Astrocyte (in vitro differentiated cells and primary cell): ENCODE results near the gene RPS6KA2. TPM values are rescaled to one million over a fixed set of nuclear protein-coding genes. Genes with fewer than 3 reads are reported as not detected.
A peak's percentile ranks its signal among the peaks of the same experiment; 100 is the strongest.
"Not testable (repeated sequence)": the region's sequence is repeated elsewhere in the genome, so short reads cannot be mapped to it uniquely, and the experiment has no call there.

Experiments used
- DNase-seq: peaks from one replicate; pipeline ENCODE4 v3.0.0-alpha.2; 2010; ENCODE audit warnings: low read depth
- FAIRE-seq: peaks from 2 replicates; lab custom pipeline; 2011; peaks lifted over from hg19 to GRCh38; lab: Jason Lieb, UNC
- H2AFZ ChIP-seq: 2 replicates; pipeline ENCODE4 v1.6.0; 2012; ENCODE audit warnings: low read depth, low read length, inconsistent platforms
- H3K27ac ChIP-seq: 2 replicates; pipeline ENCODE4 v1.5.1; 2011; ENCODE audit warnings: low read depth, low read length, inconsistent platforms
- H3K27me3 ChIP-seq: 2 replicates; pipeline ENCODE4 v1.6.0; 2011; ENCODE audit warnings: low read length, inconsistent platforms; ENCODE audit not compliant: insufficient read depth
- H3K36me3 ChIP-seq: 2 replicates; pipeline ENCODE4 v1.5.1; 2011; ENCODE audit warnings: low read length, inconsistent platforms; ENCODE audit not compliant: insufficient read depth
- H3K4me1 ChIP-seq: 2 replicates; pipeline ENCODE4 v1.5.1; 2011; ENCODE audit warnings: low read length, inconsistent platforms; ENCODE audit not compliant: insufficient read depth
- H3K4me2 ChIP-seq: 2 replicates; pipeline ENCODE4 v1.6.0; 2012; ENCODE audit warnings: low read length, inconsistent platforms
- H3K4me3 ChIP-seq: 2 replicates; pipeline ENCODE4 v1.5.1; 2011; ENCODE audit warnings: low read depth, mild to moderate bottlenecking, low read length, inconsistent platforms; ENCODE audit not compliant: insufficient read depth
- H3K79me2 ChIP-seq: 2 replicates; pipeline ENCODE4 v1.6.0; 2012; ENCODE audit warnings: mild to moderate bottlenecking, low read length, inconsistent platforms; ENCODE audit not compliant: insufficient read depth
- H3K9ac ChIP-seq: 2 replicates; pipeline ENCODE4 v1.6.0; 2012; ENCODE audit warnings: mild to moderate bottlenecking, low read length, inconsistent platforms
- H3K9me3 ChIP-seq: 2 replicates; pipeline ENCODE4 v1.5.1; 2012; ENCODE audit warnings: low read depth, mild to moderate bottlenecking, low read length, inconsistent platforms; ENCODE audit not compliant: insufficient read depth
- H4K20me1 ChIP-seq: 2 replicates; pipeline ENCODE4 v1.6.0; 2012; ENCODE audit warnings: low read length, inconsistent platforms; ENCODE audit not compliant: insufficient read depth
- H3K27ac Mint-ChIP-seq: one replicate; pipeline ENCODE4 v1.8.0; 2021; ENCODE audit warnings: mild to moderate bottlenecking, mixed read lengths; ENCODE audit not compliant: unreplicated experiment
- H3K27me3 Mint-ChIP-seq: one replicate; pipeline ENCODE4 v1.8.0; 2021; ENCODE audit warnings: low read depth, mixed read lengths; ENCODE audit not compliant: unreplicated experiment
- H3K36me3 Mint-ChIP-seq: one replicate; pipeline ENCODE4 v1.8.0; 2021; ENCODE audit warnings: low read depth, mixed read lengths; ENCODE audit not compliant: unreplicated experiment
- H3K4me1 Mint-ChIP-seq: one replicate; pipeline ENCODE4 v1.8.0; 2021; ENCODE audit warnings: low read depth, mixed read lengths; ENCODE audit not compliant: unreplicated experiment
- H3K4me3 Mint-ChIP-seq: one replicate; pipeline ENCODE4 v1.8.0; 2021; ENCODE audit warnings: mild to moderate bottlenecking, moderate library complexity, mixed read lengths; ENCODE audit not compliant: unreplicated experiment
- H3K9me3 Mint-ChIP-seq: one replicate; pipeline ENCODE4 v1.8.0; 2021; ENCODE audit warnings: mild to moderate bottlenecking, mixed read lengths; ENCODE audit not compliant: unreplicated experiment
- EZH2 ChIP-seq: IDR thresholded peaks from 2 replicates; pipeline ENCODE4 v1.6.1; 2012; ENCODE audit warnings: mild to moderate bottlenecking, low read length, inconsistent platforms; ENCODE audit not compliant: insufficient read depth
- total RNA-seq: library from RNA; stranded (reverse); gene quantifications from 2 replicates; pipeline ENCODE4 v1.2.1, GENCODE V29; 2021
- TF ChIP-seq, protein P1 (sequence below): IDR thresholded peaks from 2 replicates; pipeline ENCODE4 v1.5.1; 2011; ENCODE audit warnings: low read depth, mild to moderate bottlenecking, inconsistent platforms, low read length, moderate library complexity; ENCODE audit not compliant: insufficient read depth

Gene RPS6KA2
- total RNA-seq, 1 donor from 2014 or later = 33.5 TPM

DNA sequence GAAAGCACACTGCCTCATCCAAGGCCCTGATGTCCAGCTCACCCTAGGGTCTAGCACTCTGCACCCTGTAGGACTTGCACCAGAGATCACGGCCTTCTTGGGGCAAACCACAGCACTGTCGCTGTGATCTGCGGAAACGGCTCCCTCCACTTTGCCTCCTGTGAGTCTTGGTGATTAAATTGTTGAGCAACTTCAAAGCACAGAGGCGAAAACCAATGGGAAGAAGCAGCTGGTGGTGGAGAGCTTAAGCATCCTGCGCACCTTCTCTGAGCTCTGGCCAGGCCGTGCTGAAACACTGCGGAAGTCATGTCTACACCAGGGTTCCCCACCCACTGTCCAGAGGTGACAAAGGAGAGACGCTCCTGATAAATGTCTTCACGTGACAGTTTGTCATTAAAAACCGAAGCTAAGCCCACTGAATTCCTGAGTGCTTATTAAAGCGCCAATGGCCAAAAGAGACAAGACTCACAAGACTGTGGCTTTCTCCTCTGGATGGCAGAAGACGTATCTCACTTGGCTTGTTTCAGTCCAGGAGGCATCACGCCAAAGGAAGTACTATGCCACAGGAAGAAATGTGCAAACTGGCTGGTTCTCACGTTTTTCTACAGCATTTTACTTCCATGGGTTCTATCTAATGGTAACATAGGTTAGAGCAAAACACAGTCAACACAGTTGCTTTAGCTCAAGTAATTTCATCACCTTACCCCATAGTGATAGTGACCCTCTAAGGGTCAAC is 43.7 kb downstream of the RPS6KA2 start:
- H3K27ac Mint-ChIP-seq = no peak overlapping the region
- H3K4me3 Mint-ChIP-seq = no peak overlapping the region
- H3K4me1 Mint-ChIP-seq = peaks cover 34% of the 10 kb centered on the region
- no peak overlapping the region for H2AFZ ChIP-seq
- DNase-seq = no peak
- no peak overlapping the region for H3K9ac ChIP-seq
- H3K36me3 ChIP-seq = no peaks in the 10 kb centered on the region
- no peaks in the 10 kb centered on the region for H3K27me3 ChIP-seq
- no peak overlapping the region for H3K4me3 ChIP-seq
- no peaks in the 10 kb centered on the region for H3K9me3 Mint-ChIP-seq
- H4K20me1 ChIP-seq = no peaks in the 10 kb centered on the region
- H3K9me3 ChIP-seq = no peaks in the 10 kb centered on the region
- peaks cover 40% of the 10 kb centered on the region for H3K79me2 ChIP-seq
- peaks cover 4% of the 10 kb centered on the region for H3K36me3 Mint-ChIP-seq
- TF ChIP-seq, protein P1, sequence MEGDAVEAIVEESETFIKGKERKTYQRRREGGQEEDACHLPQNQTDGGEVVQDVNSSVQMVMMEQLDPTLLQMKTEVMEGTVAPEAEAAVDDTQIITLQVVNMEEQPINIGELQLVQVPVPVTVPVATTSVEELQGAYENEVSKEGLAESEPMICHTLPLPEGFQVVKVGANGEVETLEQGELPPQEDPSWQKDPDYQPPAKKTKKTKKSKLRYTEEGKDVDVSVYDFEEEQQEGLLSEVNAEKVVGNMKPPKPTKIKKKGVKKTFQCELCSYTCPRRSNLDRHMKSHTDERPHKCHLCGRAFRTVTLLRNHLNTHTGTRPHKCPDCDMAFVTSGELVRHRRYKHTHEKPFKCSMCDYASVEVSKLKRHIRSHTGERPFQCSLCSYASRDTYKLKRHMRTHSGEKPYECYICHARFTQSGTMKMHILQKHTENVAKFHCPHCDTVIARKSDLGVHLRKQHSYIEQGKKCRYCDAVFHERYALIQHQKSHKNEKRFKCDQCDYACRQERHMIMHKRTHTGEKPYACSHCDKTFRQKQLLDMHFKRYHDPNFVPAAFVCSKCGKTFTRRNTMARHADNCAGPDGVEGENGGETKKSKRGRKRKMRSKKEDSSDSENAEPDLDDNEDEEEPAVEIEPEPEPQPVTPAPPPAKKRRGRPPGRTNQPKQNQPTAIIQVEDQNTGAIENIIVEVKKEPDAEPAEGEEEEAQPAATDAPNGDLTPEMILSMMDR = no peak
- no peak for TF ChIP-seq EZH2
- H3K4me2 ChIP-seq = no peak overlapping the region
- H3K4me1 ChIP-seq = no peaks in the 10 kb centered on the region
- FAIRE-seq = no peak
- no peaks in the 10 kb centered on the region for H3K27me3 Mint-ChIP-seq
- H3K27ac ChIP-seq = no peak overlapping the region

- peaks cover 9% of the 10 kb centered on the region for H3K36me3 Mint-ChIP-seq
- H3K27me3 Mint-ChIP-seq = no peaks in the 10 kb centered on the region
- H3K9ac ChIP-seq = no peak overlapping the region
- FAIRE-seq (no peak), DNase-seq (peak; percentile 42)
- peaks cover 42% of the 10 kb centered on the region for H3K79me2 ChIP-seq
- H3K4me3 ChIP-seq = no peak overlapping the region
- H3K27me3 ChIP-seq = no peaks in the 10 kb centered on the region
- no peak overlapping the region for H3K4me2 ChIP-seq
- peaks cover 2% of the 10 kb centered on the region for H3K9me3 Mint-ChIP-seq
- TF ChIP-seq EZH2 = no peak
- TF ChIP-seq, protein P1 = no peak
- no peaks in the 10 kb centered on the region for H3K36me3 ChIP-seq
- no peaks in the 10 kb centered on the region for H3K9me3 ChIP-seq
- no peak overlapping the region for H3K4me3 Mint-ChIP-seq
- no peaks in the 10 kb centered on the region for H4K20me1 ChIP-seq
- H3K4me1 ChIP-seq = no peaks in the 10 kb centered on the region
- H3K4me1 Mint-ChIP-seq = peaks cover 29% of the 10 kb centered on the region
- H3K27ac Mint-ChIP-seq = no peak overlapping the region
- H2AFZ ChIP-seq = no peak overlapping the region
- H3K27ac ChIP-seq = no peak overlapping the region
These were observed 44.8 kb downstream of the RPS6KA2 start for GRCh38 chr6:166582258-166582657.

GRCh38 chr6:166581801-166582200 is 45.2 kb downstream of the RPS6KA2 start:
- not testable (repeated sequence) for H3K4me3 Mint-ChIP-seq, H3K27ac ChIP-seq

More at GRCh38 chr6:166581801-166582200, 45.2 kb downstream of the RPS6KA2 start:
- H3K27me3 ChIP-seq, H4K20me1 ChIP-seq, H3K9me3 ChIP-seq, H3K27me3 Mint-ChIP-seq, H3K4me1 ChIP-seq, H3K4me3 ChIP-seq, H3K27ac Mint-ChIP-seq, H3K4me2 ChIP-seq, H3K9me3 Mint-ChIP-seq, FAIRE-seq, H2AFZ ChIP-seq, H3K9ac ChIP-seq, H3K36me3 Mint-ChIP-seq, DNase-seq, H3K36me3 ChIP-seq: not testable (repeated sequence)
- peaks cover 37% of the 10 kb centered on the region for H3K79me2 ChIP-seq
- H3K4me1 Mint-ChIP-seq = peaks cover 26% of the 10 kb centered on the region
